Left colon (tissue), 2 donors: ENCODE data around the gene KBTBD4. TPM values are rescaled to one million over a fixed set of nuclear protein-coding genes. Genes with fewer than 3 reads are reported as not detected.
"Not testable (repeated sequence)": the region's sequence is repeated elsewhere in the genome, so short reads cannot be mapped to it uniquely, and the experiment has no call there.

Source experiments
- ATAC-seq: fragments of 200-7000 bp; cut with Tn5 transposase; one replicate; pipeline ENCODE4 v1.9.1; 2020; ENCODE audit warnings: mild to moderate bottlenecking, moderate library complexity
- DNase-seq, 2 donors: peaks; one replicate each; pipeline ENCODE4 v3.0.0-alpha.2; 2020
- intact Hi-C, 2 donors: fragments of 100-400 bp; cut with DNase I in 1 of 2; cut with micrococcal nuclease in 1 of 2; formaldehyde crosslinking; loops; one replicate each; pipeline versions ENCODE4 v1.11.2 to v1.14.0; 2022; cut with DNase I, micrococcal nuclease
- total RNA-seq, 2 donors: library from RNA; stranded (reverse); fragmentation: NEBNext Ultra II Directional; extraction: Animal tissue kit (Norgen Biotek cat#: 25700); gene quantifications; one replicate each; pipeline ENCODE4 v1.2.1, GENCODE V29; 2021
- donor health status: DM: no; HTN: no; CAD: no.
- donor health status: DM: yes; HTN: yes; CAD: no.

Gene KBTBD4
- total RNA-seq, 2 donors from 2014 or later: 11.7 to 14.9 TPM

- peak; percentile 97 for ATAC-seq
- intact Hi-C loops: no loop called here
- DNase-seq: peak; percentile 79 to 85
Observed at GRCh38 chr11:47565340-47566148, 13.2 kb downstream of the KBTBD4 start, which contains the start of gene PTPMT1. PTPMT1 (plus strand) TSS chr11:47565599; CDS start chr11:47565623, 24 bp downstream.

GRCh38 chr11:47564933-47565339 lies 13.8 kb downstream of the KBTBD4 start:
- ATAC-seq (peak; percentile 7), DNase-seq (no peak)
- intact Hi-C loops: no loop called here

GRCh38 chr11:47564366-47564765 lies 14.4 kb downstream of the KBTBD4 start:
- DNase-seq, ATAC-seq, intact Hi-C loops: not testable (repeated sequence)

- intact Hi-C loops, DNase-seq, ATAC-seq: not testable (repeated sequence)
Observed at GRCh38 chr11:47562393-47562792, 16.4 kb downstream of the KBTBD4 start.

- intact Hi-C loops: no loop called here
- no peak for ATAC-seq
- DNase-seq: no peak
Observed at GRCh38 chr11:47560426-47560825, 18.3 kb downstream of the KBTBD4 start.

- DNase-seq (no peak), ATAC-seq (no peak)
- intact Hi-C loops: no loop called here
Observed at GRCh38 chr11:47558695-47559094, 20.1 kb downstream of the KBTBD4 start.

- intact Hi-C loops, ATAC-seq, DNase-seq: not testable (repeated sequence)
Observed at GRCh38 chr11:47557004-47557403, 21.8 kb downstream of the KBTBD4 start.

GRCh38 chr11:47553406-47553743 lies 25.4 kb downstream of the KBTBD4 start:
- intact Hi-C loops: no loop called here
- no peak for DNase-seq

GRCh38 chr11:47552566-47553405 lies 26.0 kb downstream of the KBTBD4 start, which contains the start of gene CELF1:
CELF1 (minus strand) TSS chr11:47553132; CDS start chr11:47499523, 53,609 bp downstream.
- DNase-seq (peak; percentile 90 to 93), ATAC-seq (peak; percentile 92)
- intact Hi-C loops: no loop called here

More at GRCh38 chr11:47553406-47553743, 25.4 kb downstream of the KBTBD4 start:
- ATAC-seq: peak; percentile 15

GRCh38 chr11:47552056-47552565 lies 26.7 kb downstream of the KBTBD4 start:
- ATAC-seq (peak; percentile 28), DNase-seq (no peak)
- intact Hi-C loops: no loop called here

- no peak for DNase-seq
- peak; percentile 13 for ATAC-seq
- intact Hi-C loops: no loop called here
Observed at GRCh38 chr11:47551086-47551485, 27.7 kb downstream of the KBTBD4 start.

- ATAC-seq: no peak
- intact Hi-C loops: no loop called here
- DNase-seq: no peak
Observed at GRCh38 chr11:47550288-47551047, 28.3 kb downstream of the KBTBD4 start.

GRCh38 chr11:47546274-47546673 lies 32.5 kb downstream of the KBTBD4 start:
- intact Hi-C loops, DNase-seq, ATAC-seq: not testable (repeated sequence)

- DNase-seq: no peak
- intact Hi-C loops: no loop called here
- no peak for ATAC-seq
Observed at GRCh38 chr11:47545298-47545697, 33.5 kb downstream of the KBTBD4 start.

- intact Hi-C loops: no loop called here
- ATAC-seq (no peak), DNase-seq (no peak)
Observed at GRCh38 chr11:47541070-47541469, 37.7 kb downstream of the KBTBD4 start.

- intact Hi-C loops: no loop called here
- peak; percentile 69 for ATAC-seq
- DNase-seq: no peak
Observed at GRCh38 chr11:47539681-47540039, 39.1 kb downstream of the KBTBD4 start.

- DNase-seq (no peak), ATAC-seq (no peak)
- intact Hi-C loops: no loop called here
Observed at GRCh38 chr11:47538741-47539565, 39.8 kb downstream of the KBTBD4 start.

GRCh38 chr11:47536915-47537314 lies 41.9 kb downstream of the KBTBD4 start:
- ATAC-seq (no peak), DNase-seq (no peak)
- intact Hi-C loops: no loop called here
